Suprapubic skin (tissue), 4 donors: ENCODE results near the gene MEAK7. TPM values are rescaled to one million over a fixed set of nuclear protein-coding genes. Genes with fewer than 3 reads are reported as not detected.

Experiments
- DNase-seq, 2 donors: peaks; one replicate each; pipeline ENCODE4 v3.0.0-alpha.2; 2019; ENCODE audit warnings: low spot score in 2 of 2
- H3K27ac ChIP-seq: fragments of 200-600 bp; sonication (generic); one replicate; pipeline ENCODE4 v1.5.1; 2019
- H3K27me3 ChIP-seq: fragments of 200-600 bp; sonication (generic); one replicate; pipeline ENCODE4 v1.5.1; 2019
- H3K36me3 ChIP-seq: fragments of 200-600 bp; sonication (generic); one replicate; pipeline ENCODE4 v1.5.1; 2019
- H3K4me1 ChIP-seq: fragments of 200-600 bp; sonication (generic); one replicate; pipeline ENCODE4 v1.5.1; 2019
- H3K4me3 ChIP-seq: fragments of 200-600 bp; sonication (generic); one replicate; pipeline ENCODE4 v1.5.1; 2019; ENCODE audit warnings: mild to moderate bottlenecking
- H3K9me3 ChIP-seq: fragments of 200-600 bp; sonication (generic); one replicate; pipeline ENCODE4 v1.5.1; 2019
- EP300 ChIP-seq: sonication (generic); formaldehyde crosslinking; IDR thresholded peaks from one replicate; pipeline ENCODE4 v1.6.1; 2017; ENCODE audit warnings: antibody characterized with exemption
- POLR2A ChIP-seq, 2 donors: fragments of 450-650 bp; IDR thresholded peaks; one replicate each; pipeline ENCODE4 v1.6.1; 2017; ENCODE audit warnings: antibody characterized with exemption in 2 of 2, mild to moderate bottlenecking in 2 of 2, moderate library complexity in 2 of 2
- POLR2AphosphoS5 ChIP-seq, 3 donors: sonication (generic); formaldehyde crosslinking; IDR thresholded peaks; one replicate each; pipeline ENCODE4 v1.6.1; 2017; ENCODE audit warnings: antibody characterized with exemption in 3 of 3
- WGBS: methylation state at CpG from one replicate; pipeline ENCODE4 v1.1.5; 2018; 5-methylcytosine and 5-hydroxymethylcytosine counted together
- total RNA-seq, 4 donors: library from RNA; depleted of rRNA; stranded (reverse); fragments of >200 nt; gene quantifications; one replicate each; pipeline ENCODE4 v1.1.0, GENCODE V29; 2016
- TF ChIP-seq, protein P1 (sequence below), 2 donors: fragments of 200-600 bp in 1 of 2; fragments of 450-650 bp in 1 of 2; sonication (generic) in 1 of 2; IDR thresholded peaks; one replicate each; pipeline ENCODE4 v1.5.1; 2016 to 2019; ENCODE audit warnings: antibody characterized with exemption in 2 of 2, mild to moderate bottlenecking in 1 of 2, moderate library complexity in 1 of 2

MEAK7 gene
- total RNA-seq, 4 donors from 2014 or later, result 9.2 to 17.9 (median 13.6) TPM

DNA sequence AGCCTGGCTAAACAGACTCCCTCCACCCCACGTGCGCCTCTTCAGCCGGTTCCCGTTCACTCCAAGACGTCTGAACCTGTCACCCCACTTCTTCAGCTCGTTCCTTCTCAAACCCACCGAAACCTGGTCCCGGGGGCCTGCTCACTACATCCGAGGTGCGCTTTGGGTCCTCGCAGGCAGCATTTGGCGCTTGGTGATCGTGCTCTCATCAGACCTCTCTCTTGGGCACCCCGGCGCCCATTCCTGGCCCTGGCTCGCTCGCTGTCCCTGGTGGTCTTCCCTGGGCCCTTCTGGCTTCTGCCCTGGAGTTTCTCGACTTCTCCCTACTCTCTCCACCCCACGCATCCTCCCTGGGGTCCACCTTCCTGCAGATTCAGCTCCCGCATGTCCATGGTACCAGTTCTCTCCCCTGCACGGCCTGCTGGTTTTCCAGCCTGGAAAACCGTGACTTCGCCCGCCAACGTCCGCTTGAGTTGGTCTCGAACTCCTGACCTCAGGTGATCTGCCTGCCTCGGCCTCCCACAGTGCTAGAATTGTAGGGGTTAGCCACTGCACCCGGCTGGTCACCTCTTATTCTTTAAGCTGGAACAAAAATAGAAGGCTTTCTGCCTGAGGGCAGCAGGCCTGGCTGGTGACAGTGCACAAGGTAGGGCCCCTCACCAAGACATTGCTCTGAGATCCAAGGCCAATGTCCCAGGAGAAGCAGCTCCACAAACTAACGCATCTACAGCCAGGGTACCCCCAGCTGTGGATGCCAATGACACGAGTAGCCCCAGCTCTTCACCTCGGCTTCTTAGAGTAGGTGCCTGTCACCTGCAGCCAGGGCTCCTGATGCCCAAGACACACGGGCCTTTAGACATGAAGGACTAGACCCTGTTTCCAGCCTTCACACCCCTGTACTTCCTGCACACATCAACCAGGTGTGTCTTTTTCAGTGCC, 1.1 kb upstream of the MEAK7 start:
- Histone ChIP-seq H3K4me3 (peak overlapping the region; percentile 77), H3K36me3 (peaks cover under 1% of the 10 kb centered on the region), H3K9me3 (no peaks in the 10 kb centered on the region), H3K27ac (peak overlapping the region; percentile 76), H3K4me1 (peaks cover 27% of the 10 kb centered on the region), H3K27me3 (no peaks in the 10 kb centered on the region)
- DNase-seq, result peak in 1 of 2 donors; percentile 77
- WGBS, result 69% methylated on average over 32 of the region's 33 CpGs
- TF ChIP-seq, protein P1, sequence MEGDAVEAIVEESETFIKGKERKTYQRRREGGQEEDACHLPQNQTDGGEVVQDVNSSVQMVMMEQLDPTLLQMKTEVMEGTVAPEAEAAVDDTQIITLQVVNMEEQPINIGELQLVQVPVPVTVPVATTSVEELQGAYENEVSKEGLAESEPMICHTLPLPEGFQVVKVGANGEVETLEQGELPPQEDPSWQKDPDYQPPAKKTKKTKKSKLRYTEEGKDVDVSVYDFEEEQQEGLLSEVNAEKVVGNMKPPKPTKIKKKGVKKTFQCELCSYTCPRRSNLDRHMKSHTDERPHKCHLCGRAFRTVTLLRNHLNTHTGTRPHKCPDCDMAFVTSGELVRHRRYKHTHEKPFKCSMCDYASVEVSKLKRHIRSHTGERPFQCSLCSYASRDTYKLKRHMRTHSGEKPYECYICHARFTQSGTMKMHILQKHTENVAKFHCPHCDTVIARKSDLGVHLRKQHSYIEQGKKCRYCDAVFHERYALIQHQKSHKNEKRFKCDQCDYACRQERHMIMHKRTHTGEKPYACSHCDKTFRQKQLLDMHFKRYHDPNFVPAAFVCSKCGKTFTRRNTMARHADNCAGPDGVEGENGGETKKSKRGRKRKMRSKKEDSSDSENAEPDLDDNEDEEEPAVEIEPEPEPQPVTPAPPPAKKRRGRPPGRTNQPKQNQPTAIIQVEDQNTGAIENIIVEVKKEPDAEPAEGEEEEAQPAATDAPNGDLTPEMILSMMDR (IDR thresholded peaks at IDR 0.05), result no peak
- TF ChIP-seq POLR2A (IDR thresholded peaks at IDR 0.05) (no peak), POLR2AphosphoS5 (IDR thresholded peaks at IDR 0.05) (no peak), EP300 (no peak)

DNA sequence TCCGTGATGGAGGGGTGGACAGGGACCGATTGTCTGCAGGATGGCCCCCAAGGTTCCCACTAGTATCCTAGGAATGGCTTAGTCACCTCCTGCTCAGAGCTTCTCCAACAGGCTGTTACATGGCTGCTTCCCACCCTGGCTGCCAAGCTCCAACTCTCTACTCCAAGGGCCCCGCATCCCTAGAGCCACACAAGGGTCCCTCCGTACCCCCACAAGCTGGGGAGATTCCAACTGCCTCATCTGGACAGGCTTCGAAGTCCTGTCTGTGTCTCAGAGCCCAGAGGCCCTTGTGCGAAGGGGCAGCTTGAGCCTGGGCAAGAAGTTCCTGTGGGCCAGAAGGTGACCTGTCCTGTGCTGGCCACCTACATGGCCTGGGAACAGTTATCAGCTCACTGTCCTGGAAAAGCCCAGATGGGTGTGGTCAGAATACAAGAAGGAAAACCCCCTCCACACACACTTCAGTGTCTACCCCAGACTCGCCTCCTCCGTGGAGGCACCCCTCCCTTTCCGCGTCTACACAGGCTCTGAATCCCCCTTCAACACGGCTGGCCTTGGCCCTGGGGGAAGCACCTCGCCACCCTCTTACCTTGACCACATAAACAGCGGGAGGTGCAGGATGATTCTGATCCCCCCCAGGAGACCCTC, 586 bp downstream of the MEAK7 start:
- peak overlapping the region; percentile 77 for H3K4me3 ChIP-seq
- H3K9me3 ChIP-seq, result no peaks in the 10 kb centered on the region
- peak in 1 of 2 donors; percentile 63 for DNase-seq
- peaks cover 27% of the 10 kb centered on the region for H3K4me1 ChIP-seq
- TF ChIP-seq EP300, result no peak
- TF ChIP-seq, protein P1 (IDR thresholded peaks at IDR 0.05), result no peak
- no peak for TF ChIP-seq POLR2A (IDR thresholded peaks at IDR 0.05)
- TF ChIP-seq POLR2AphosphoS5 (IDR thresholded peaks at IDR 0.05), result no peak
- peak overlapping the region; percentile 76 for H3K27ac ChIP-seq
- H3K27me3 ChIP-seq, result no peaks in the 10 kb centered on the region
- peaks cover 10% of the 10 kb centered on the region for H3K36me3 ChIP-seq
- WGBS, result 20% methylated on average over 10 of the region's 13 CpGs

DNA sequence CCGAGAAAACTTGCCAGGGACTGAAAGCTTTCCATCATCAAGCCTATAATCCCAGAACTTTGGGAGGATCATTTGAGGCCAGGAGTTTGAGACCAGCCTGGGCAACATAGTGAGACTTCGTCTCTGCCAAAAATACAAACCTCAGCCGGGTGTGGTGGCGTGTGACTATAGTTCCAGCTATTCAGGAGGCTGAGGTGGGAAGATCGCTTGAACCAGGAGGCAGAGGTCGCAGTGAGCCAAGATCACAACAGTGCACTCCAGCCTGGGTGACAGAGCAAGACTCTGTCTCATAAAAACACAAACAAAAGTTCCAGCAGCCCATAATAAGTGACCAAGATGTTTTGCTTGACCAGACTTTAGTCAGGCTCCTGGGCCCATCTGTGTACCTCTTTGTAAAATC, 1.9 kb downstream of the MEAK7 start:
- H3K27ac ChIP-seq, result no peak overlapping the region
- TF ChIP-seq POLR2A (IDR thresholded peaks at IDR 0.05) (no peak), POLR2AphosphoS5 (IDR thresholded peaks at IDR 0.05) (no peak), EP300 (no peak)
- TF ChIP-seq, protein P1 (IDR thresholded peaks at IDR 0.05), result no peak
- whole genome bisulfite sequencing, result 80% methylated on average over 6 of the region's 6 CpGs

DNA sequence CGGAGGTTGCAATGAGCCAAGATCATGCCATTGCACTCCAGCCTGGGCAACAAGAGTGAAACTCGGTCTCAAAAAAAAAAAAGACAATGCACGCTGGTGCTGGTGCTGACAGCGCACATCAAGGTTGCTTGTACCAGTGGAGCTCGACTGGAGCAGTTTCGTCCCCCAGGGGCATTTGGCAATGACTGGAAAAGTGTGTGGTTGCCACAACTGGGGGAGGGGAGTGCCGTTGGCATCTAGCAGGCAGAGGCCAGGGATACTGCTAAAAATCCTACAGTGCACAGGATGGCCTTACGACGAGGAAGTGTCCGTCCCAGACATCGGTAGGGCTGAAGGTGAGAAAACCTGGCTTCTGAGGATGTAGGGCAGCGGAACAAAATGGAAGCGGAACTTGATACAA, 2.4 kb downstream of the MEAK7 start:
- H3K9me3 ChIP-seq, result no peaks in the 10 kb centered on the region
- H3K36me3 ChIP-seq, result peaks cover 23% of the 10 kb centered on the region
- H3K27me3 ChIP-seq, result no peaks in the 10 kb centered on the region
- TF ChIP-seq POLR2A (IDR thresholded peaks at IDR 0.05) (no peak), EP300 (no peak), POLR2AphosphoS5 (IDR thresholded peaks at IDR 0.05) (no peak)
- TF ChIP-seq, protein P1 (IDR thresholded peaks at IDR 0.05), result no peak
- 81% methylated on average over 13 of the region's 13 CpGs for WGBS
- peaks cover 27% of the 10 kb centered on the region for H3K4me1 ChIP-seq
- H3K4me3 ChIP-seq, result no peak overlapping the region
- DNase-seq, result peak in 1 of 2 donors; percentile 51
- H3K27ac ChIP-seq, result no peak overlapping the region

More for the DNA sequence above, 1.9 kb downstream of the MEAK7 start:
- H3K4me1 ChIP-seq, result peaks cover 27% of the 10 kb centered on the region
- no peaks in the 10 kb centered on the region for H3K27me3 ChIP-seq
- DNase-seq, result peak in 1 of 2 donors; percentile 17
- H3K36me3 ChIP-seq, result peaks cover 18% of the 10 kb centered on the region
- no peaks in the 10 kb centered on the region for H3K9me3 ChIP-seq
- no peak overlapping the region for H3K4me3 ChIP-seq
